Nephron progenitor cell (in vitro differentiated cells): Measurements from ENCODE around the gene PRKCE.

Source experiments
- DNase-seq: peaks from one replicate; pipeline ENCODE4 v3.0.0; 2021
- H3K27ac Mint-ChIP-seq: 2 replicates; pipeline ENCODE4 v1.8.0; 2021; ENCODE audit warnings: mild to moderate bottlenecking, moderate library complexity, mixed read lengths
- H3K27me3 Mint-ChIP-seq: 2 replicates; pipeline ENCODE4 v1.8.0; 2021; ENCODE audit warnings: mild to moderate bottlenecking, low read depth, mixed read lengths; ENCODE audit not compliant: poor library complexity
- H3K36me3 Mint-ChIP-seq: 2 replicates; pipeline ENCODE4 v1.8.0; 2021; ENCODE audit warnings: low read depth, mixed read lengths
- H3K4me1 Mint-ChIP-seq: 2 replicates; pipeline ENCODE4 v1.8.0; 2021; ENCODE audit warnings: mixed read lengths
- H3K4me3 Mint-ChIP-seq: 2 replicates; pipeline ENCODE4 v1.8.0; 2021; ENCODE audit warnings: mild to moderate bottlenecking, moderate library complexity, mixed read lengths
- H3K9me3 Mint-ChIP-seq: 2 replicates; pipeline ENCODE4 v1.8.0; 2021; ENCODE audit warnings: mild to moderate bottlenecking, moderate library complexity, mixed read lengths
- TF ChIP-seq, protein P1 (sequence below): fragments of 200-600 bp; sonication (generic); IDR thresholded peaks from 2 replicates; pipeline ENCODE4 v1.5.0; 2021; ENCODE audit warnings: antibody characterized with exemption

The PRKCE gene

DNA sequence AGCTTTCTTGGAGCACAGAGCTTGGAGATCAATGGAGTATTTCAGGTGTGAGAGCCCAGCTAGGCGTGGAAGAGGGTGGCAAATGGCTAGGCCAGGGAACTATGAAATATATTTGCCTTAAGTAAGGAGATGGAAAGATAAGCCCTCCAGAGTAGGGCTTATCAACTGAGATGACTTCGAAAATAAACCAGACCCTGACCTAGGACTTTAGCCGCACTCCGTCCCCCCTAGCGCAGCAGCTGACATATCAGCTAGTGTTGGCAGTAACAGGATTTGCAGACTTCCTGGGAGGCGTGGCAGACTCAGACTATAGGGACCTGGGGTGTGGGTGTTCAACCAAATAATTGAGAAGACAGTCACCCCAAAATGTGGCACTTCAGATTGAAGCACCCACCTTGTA, 518.0 kb downstream of the PRKCE start:
- DNase-seq, result no peak
- no peaks in the 10 kb centered on the region for H3K9me3 Mint-ChIP-seq
- H3K27me3 Mint-ChIP-seq, result no peaks in the 10 kb centered on the region
- no peak overlapping the region for H3K4me3 Mint-ChIP-seq
- H3K36me3 Mint-ChIP-seq, result no peaks in the 10 kb centered on the region
- H3K4me1 Mint-ChIP-seq, result peaks cover 34% of the 10 kb centered on the region
- TF ChIP-seq, protein P1, sequence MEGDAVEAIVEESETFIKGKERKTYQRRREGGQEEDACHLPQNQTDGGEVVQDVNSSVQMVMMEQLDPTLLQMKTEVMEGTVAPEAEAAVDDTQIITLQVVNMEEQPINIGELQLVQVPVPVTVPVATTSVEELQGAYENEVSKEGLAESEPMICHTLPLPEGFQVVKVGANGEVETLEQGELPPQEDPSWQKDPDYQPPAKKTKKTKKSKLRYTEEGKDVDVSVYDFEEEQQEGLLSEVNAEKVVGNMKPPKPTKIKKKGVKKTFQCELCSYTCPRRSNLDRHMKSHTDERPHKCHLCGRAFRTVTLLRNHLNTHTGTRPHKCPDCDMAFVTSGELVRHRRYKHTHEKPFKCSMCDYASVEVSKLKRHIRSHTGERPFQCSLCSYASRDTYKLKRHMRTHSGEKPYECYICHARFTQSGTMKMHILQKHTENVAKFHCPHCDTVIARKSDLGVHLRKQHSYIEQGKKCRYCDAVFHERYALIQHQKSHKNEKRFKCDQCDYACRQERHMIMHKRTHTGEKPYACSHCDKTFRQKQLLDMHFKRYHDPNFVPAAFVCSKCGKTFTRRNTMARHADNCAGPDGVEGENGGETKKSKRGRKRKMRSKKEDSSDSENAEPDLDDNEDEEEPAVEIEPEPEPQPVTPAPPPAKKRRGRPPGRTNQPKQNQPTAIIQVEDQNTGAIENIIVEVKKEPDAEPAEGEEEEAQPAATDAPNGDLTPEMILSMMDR, result no peak
- no peak overlapping the region for H3K27ac Mint-ChIP-seq

DNA sequence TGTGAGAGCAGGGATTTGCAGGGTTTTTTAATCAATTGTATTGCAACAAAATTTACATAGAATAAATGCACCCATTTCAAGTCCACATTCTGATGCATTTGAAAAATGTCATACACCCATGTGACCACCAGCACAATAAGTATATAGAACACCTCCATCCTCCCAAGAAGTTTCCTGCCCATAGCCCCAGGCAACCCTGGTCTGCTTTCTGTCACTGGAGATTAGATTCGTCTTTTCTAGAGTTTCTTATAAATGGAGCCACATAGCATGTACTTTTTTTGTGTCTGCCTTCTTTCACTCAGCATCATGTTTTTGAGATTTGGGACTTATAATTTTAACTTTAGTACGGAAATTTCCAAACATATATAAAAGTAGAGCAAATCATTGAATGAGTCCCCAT, 518.6 kb downstream of the PRKCE start:
- Mint-ChIP-seq H3K4me1 (peaks cover 34% of the 10 kb centered on the region), H3K27me3 (no peaks in the 10 kb centered on the region), H3K9me3 (no peaks in the 10 kb centered on the region), H3K36me3 (no peaks in the 10 kb centered on the region), H3K27ac (no peak overlapping the region), H3K4me3 (no peak overlapping the region)
- TF ChIP-seq, protein P1, result no peak
- no peak for DNase-seq

DNA sequence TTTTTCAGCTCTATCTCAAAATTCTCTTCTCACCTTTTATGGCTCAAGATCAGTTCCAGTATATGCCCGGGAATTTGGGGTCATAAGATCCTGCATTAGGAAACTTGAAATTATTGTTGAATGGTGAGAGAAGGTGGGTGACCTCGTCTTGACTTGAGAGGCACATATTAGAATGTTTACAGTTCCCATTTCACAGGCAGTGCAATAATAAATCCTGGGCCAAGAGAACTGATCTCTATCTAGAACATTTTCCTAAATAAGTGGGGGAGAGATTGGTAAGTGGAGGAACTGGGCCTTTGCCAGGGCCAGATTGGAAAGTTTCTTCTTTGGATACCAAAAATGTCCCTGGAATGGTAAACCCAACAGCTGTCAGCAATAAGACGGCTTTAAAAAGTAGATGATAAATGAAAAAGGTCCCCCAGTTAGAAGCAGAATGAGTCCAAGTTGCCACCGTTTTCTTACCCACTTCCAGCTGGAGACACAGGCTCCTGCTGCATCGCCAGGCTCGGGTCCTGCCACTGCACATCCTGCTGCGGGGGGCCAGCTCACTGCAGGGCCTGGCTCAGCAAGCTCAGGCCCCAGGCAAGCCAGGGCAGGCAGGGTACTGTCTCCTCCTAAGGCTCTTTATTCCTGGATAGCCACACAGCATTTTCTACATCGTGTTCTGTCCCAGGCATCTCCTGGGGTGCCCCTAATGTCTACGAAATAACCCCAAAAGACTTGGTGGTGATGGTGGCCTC, 519.3 kb downstream of the PRKCE start:
- H3K27ac Mint-ChIP-seq, result no peak overlapping the region
- no peaks in the 10 kb centered on the region for H3K27me3 Mint-ChIP-seq
- H3K4me1 Mint-ChIP-seq, result peaks cover 34% of the 10 kb centered on the region
- no peak overlapping the region for H3K4me3 Mint-ChIP-seq
- no peaks in the 10 kb centered on the region for H3K36me3 Mint-ChIP-seq
- H3K9me3 Mint-ChIP-seq, result no peaks in the 10 kb centered on the region
- TF ChIP-seq, protein P1, result no peak
- no peak for DNase-seq

DNA sequence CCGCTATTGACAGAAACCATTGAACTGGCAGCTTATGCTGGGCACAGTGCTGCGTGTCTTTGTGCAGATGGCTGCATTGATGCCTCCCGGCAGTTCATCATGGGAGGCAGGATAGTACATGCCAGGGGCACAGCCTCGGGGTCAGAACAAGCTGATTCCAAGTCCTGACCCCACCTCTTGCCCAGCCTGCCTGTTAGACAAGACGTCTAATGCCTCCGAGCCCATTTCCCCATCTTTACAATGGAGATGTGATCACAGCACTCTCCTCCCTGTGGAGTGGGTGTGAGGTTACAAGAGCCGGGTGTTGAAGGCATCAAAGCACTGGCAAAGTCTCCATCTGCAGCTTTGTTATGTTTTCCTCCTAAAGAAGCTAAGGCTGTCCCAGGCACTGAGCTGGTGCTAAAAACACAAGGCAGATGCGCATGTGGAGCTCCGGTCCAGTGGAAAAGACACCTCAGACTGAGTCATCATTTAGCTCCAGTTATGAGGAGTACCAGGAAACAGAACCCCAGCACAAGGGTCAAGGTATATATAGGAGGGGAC, 520.0 kb downstream of the PRKCE start:
- H3K36me3 Mint-ChIP-seq, result no peaks in the 10 kb centered on the region
- H3K4me1 Mint-ChIP-seq, result peaks cover 34% of the 10 kb centered on the region
- H3K27ac Mint-ChIP-seq, result no peak overlapping the region
- no peaks in the 10 kb centered on the region for H3K27me3 Mint-ChIP-seq
- TF ChIP-seq, protein P1, result no peak
- H3K4me3 Mint-ChIP-seq, result no peak overlapping the region
- DNase-seq, result no peak
- no peaks in the 10 kb centered on the region for H3K9me3 Mint-ChIP-seq

DNA sequence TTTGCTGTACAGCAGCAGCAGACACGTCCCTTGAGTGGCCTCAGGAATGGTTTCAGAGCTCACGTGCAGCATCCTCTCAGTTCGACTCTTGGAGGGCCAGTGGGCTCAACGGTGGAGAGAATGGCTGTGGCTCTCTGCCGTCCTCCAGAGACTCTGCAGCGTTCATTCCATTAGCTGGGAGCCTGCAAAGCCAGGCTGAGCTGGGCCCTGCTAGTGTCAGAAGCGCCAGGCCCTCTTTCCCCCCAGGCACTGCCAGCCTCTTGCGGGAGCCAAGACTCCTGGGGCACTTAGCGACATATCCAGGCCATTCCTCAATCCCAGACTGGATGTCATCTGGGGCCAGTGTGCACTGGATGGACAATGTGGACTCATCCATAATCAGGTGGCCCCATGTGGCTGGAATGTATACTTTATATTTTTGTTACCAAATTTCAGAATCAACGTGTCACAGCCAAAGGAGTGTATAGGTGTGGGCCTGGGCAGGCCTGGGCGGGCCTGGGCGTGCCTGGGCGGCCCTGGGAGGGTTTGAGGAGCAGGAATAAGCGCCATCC, 520.6 kb downstream of the PRKCE start:
- TF ChIP-seq, protein P1, result no peak
- DNase-seq, result no peak
- Mint-ChIP-seq H3K36me3 (no peaks in the 10 kb centered on the region), H3K4me3 (no peak overlapping the region), H3K27me3 (no peaks in the 10 kb centered on the region), H3K9me3 (no peaks in the 10 kb centered on the region), H3K27ac (no peak overlapping the region), H3K4me1 (peaks cover 34% of the 10 kb centered on the region)

DNA sequence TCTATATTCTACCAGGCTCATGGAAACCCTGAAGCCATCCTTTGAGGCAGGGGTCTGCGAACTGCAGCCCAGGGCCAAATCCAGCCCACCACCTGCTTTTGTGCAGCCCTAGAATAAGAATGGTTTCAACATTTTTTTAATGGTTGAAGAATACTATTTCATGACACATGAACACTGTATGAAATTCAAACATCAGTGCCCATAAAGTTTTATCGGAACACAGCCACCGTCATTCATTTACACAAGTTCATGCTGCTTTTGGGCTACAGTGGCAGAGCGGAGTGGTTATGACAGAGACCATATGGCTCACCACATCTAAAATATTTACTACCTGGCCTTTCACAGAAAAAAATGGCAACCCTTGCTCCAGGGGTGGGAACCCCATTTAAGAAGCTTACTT, 521.6 kb downstream of the PRKCE start:
- peaks cover 34% of the 10 kb centered on the region for H3K4me1 Mint-ChIP-seq
- no peaks in the 10 kb centered on the region for H3K36me3 Mint-ChIP-seq
- no peak for DNase-seq
- no peak overlapping the region for H3K4me3 Mint-ChIP-seq
- H3K27ac Mint-ChIP-seq, result no peak overlapping the region
- TF ChIP-seq, protein P1, result no peak
- no peaks in the 10 kb centered on the region for H3K9me3 Mint-ChIP-seq
- H3K27me3 Mint-ChIP-seq, result no peaks in the 10 kb centered on the region
